HFFc6 (cell line): ENCODE results near the gene YOD1. TPM values are rescaled to one million over a fixed set of nuclear protein-coding genes. Genes with fewer than 3 reads are reported as not detected.

Source experiments
- DNase-seq: peaks from one replicate; pipeline ENCODE4 v3.0.0-alpha.2; 2018
- H3K27ac Mint-ChIP-seq: 2 replicates; pipeline ENCODE4 v1.8.0; 2020; ENCODE audit warnings: mild to moderate bottlenecking, mixed read lengths
- H3K27me3 Mint-ChIP-seq: 2 replicates; pipeline ENCODE4 v1.8.0; 2021; ENCODE audit warnings: mild to moderate bottlenecking, moderate library complexity, mixed read lengths; ENCODE audit not compliant: insufficient read depth
- H3K36me3 Mint-ChIP-seq: 2 replicates; pipeline ENCODE4 v1.8.0; 2021; ENCODE audit warnings: low read depth, mixed read lengths
- H3K4me1 Mint-ChIP-seq: 2 replicates; pipeline ENCODE4 v1.8.0; 2020; ENCODE audit warnings: low read depth, mixed read lengths
- H3K4me3 Mint-ChIP-seq: 2 replicates; pipeline ENCODE4 v1.8.0; 2020; ENCODE audit warnings: mild to moderate bottlenecking, moderate library complexity, mixed read lengths
- H3K9me3 Mint-ChIP-seq: 2 replicates; pipeline ENCODE4 v1.8.0; 2020; ENCODE audit warnings: mild to moderate bottlenecking, mixed read lengths
- total RNA-seq, 6 experiments: library from RNA; stranded (reverse); fragmentation: NEBNext Ultra II Directional; extraction: Animal tissue kit (Norgen Biotek cat#: 25700); gene quantifications; 2 replicates in 1 of 6; 3 replicates in 5 of 6; pipeline ENCODE4 v1.2.3, GENCODE V29; 2021
- TF ChIP-seq, protein P1 (sequence below): fragments of 200-600 bp; sonication (generic); IDR thresholded peaks from 2 replicates; pipeline ENCODE4 v1.5.0; 2021; ENCODE audit warnings: antibody characterized with exemption, mild to moderate bottlenecking

Gene YOD1
- total RNA-seq, 6 experiments from 2014 or later: 6.5 to 10.6 (median 7.1) TPM

GRCh38 chr1:207072233-207072632 is 21.2 kb upstream of the YOD1 start:
- Mint-ChIP-seq H3K9me3 (no peaks in the 10 kb centered on the region), H3K4me1 (peaks cover 29% of the 10 kb centered on the region), H3K27me3 (no peaks in the 10 kb centered on the region; the same call in 1 of the 2 replicates), H3K4me3 (no peak overlapping the region), H3K27ac (no peak overlapping the region), H3K36me3 (peaks cover 6% of the 10 kb centered on the region; the same call in 1 of the 2 replicates)
- TF ChIP-seq, protein P1, sequence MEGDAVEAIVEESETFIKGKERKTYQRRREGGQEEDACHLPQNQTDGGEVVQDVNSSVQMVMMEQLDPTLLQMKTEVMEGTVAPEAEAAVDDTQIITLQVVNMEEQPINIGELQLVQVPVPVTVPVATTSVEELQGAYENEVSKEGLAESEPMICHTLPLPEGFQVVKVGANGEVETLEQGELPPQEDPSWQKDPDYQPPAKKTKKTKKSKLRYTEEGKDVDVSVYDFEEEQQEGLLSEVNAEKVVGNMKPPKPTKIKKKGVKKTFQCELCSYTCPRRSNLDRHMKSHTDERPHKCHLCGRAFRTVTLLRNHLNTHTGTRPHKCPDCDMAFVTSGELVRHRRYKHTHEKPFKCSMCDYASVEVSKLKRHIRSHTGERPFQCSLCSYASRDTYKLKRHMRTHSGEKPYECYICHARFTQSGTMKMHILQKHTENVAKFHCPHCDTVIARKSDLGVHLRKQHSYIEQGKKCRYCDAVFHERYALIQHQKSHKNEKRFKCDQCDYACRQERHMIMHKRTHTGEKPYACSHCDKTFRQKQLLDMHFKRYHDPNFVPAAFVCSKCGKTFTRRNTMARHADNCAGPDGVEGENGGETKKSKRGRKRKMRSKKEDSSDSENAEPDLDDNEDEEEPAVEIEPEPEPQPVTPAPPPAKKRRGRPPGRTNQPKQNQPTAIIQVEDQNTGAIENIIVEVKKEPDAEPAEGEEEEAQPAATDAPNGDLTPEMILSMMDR: no peak
- no peak for DNase-seq

GRCh38 chr1:207071426-207071825 is 20.4 kb upstream of the YOD1 start:
- TF ChIP-seq, protein P1: no peak
- Mint-ChIP-seq H3K36me3 (peaks cover 6% of the 10 kb centered on the region; the same call in 1 of the 2 replicates), H3K27ac (no peak overlapping the region), H3K9me3 (no peaks in the 10 kb centered on the region), H3K27me3 (no peaks in the 10 kb centered on the region; the same call in 1 of the 2 replicates), H3K4me1 (peaks cover 21% of the 10 kb centered on the region), H3K4me3 (no peak overlapping the region)
- DNase-seq: no peak

- H3K36me3 Mint-ChIP-seq: peaks cover 6% of the 10 kb centered on the region; the same call in 1 of the 2 replicates
- no peaks in the 10 kb centered on the region; the same call in 1 of the 2 replicates for H3K27me3 Mint-ChIP-seq
- no peaks in the 10 kb centered on the region for H3K9me3 Mint-ChIP-seq
- TF ChIP-seq, protein P1: no peak
- no peak overlapping the region for H3K27ac Mint-ChIP-seq
- DNase-seq: no peak
- H3K4me1 Mint-ChIP-seq: peaks cover 16% of the 10 kb centered on the region
- no peak overlapping the region for H3K4me3 Mint-ChIP-seq
Observed at GRCh38 chr1:207070811-207071210, 19.8 kb upstream of the YOD1 start.

GRCh38 chr1:207069858-207070506 is 19.0 kb upstream of the YOD1 start:
- no peak for DNase-seq
- no peaks in the 10 kb centered on the region; the same call in 1 of the 2 replicates for H3K27me3 Mint-ChIP-seq
- TF ChIP-seq, protein P1: no peak
- no peaks in the 10 kb centered on the region for H3K9me3 Mint-ChIP-seq
- H3K4me1 Mint-ChIP-seq: peaks cover 16% of the 10 kb centered on the region
- H3K27ac Mint-ChIP-seq: no peak overlapping the region
- peaks cover 6% of the 10 kb centered on the region; the same call in 1 of the 2 replicates for H3K36me3 Mint-ChIP-seq
- no peak overlapping the region for H3K4me3 Mint-ChIP-seq

DNA sequence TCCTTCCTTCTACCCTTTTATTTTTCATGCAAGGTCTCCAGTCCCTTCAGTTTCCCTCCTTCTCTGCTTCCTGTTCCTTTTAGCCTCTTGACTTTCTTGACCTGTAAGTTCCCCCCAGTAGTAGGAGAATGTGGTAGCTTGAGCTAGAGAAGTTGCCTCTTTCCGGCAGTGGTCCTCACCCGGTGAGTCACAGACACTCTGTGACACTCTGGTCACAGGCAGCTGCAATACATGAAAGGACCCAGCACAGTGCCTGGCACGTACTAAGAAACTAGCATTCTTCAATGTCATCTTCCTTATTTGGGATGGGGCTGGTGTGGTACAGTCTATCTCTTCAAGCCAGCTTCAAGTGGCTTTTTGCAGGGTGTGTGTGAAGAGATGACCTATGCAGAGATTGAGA is 18.1 kb upstream of the YOD1 start:
- no peak for DNase-seq
- peaks cover 9% of the 10 kb centered on the region for H3K4me1 Mint-ChIP-seq
- H3K9me3 Mint-ChIP-seq: no peaks in the 10 kb centered on the region
- no peak overlapping the region for H3K27ac Mint-ChIP-seq
- H3K36me3 Mint-ChIP-seq: peaks cover 6% of the 10 kb centered on the region; the same call in 1 of the 2 replicates
- no peak overlapping the region for H3K4me3 Mint-ChIP-seq
- TF ChIP-seq, protein P1: no peak
- H3K27me3 Mint-ChIP-seq: no peaks in the 10 kb centered on the region; the same call in 1 of the 2 replicates
